Endothelial cell of umbilical vein (primary cell): ENCODE data around the gene BZW2. TPM values are rescaled to one million over a fixed set of nuclear protein-coding genes. Genes with fewer than 3 reads are reported as not detected.

Experiments used
- BruUV-seq: library from RNA; stranded (reverse); fragments of 400-500 nt; replicated peaks from 2 replicates; lab custom pipeline; 2021; lab: Mats Ljungman, UMichigan
- CTCF ChIA-PET: fragments of 300-600, 350-600 bp; sonication (Branson Sonifier 250); formaldehyde crosslinking; loops from one replicate; lab custom pipeline; 2021; ENCODE audit warnings: antibody characterized with exemption, inconsistent platforms; lab: Charles Lee
- POLR2A ChIA-PET: fragments of 300-600, 350-600 bp; sonication (Branson Sonifier 250); formaldehyde crosslinking; loops from one replicate; lab custom pipeline; 2021; ENCODE audit warnings: antibody characterized with exemption, inconsistent platforms; lab: Charles Lee
- DNase-seq: peaks from one replicate; pipeline ENCODE4 v3.0.0-alpha.2; 2011; ENCODE audit warnings: low read depth, low spot score
- FAIRE-seq: peaks from 2 replicates; lab custom pipeline; 2011; peaks lifted over from hg19 to GRCh38; lab: Jason Lieb, UNC
- H2AFZ ChIP-seq: 2 replicates; pipeline ENCODE4 v1.6.0; 2012; ENCODE audit warnings: low read depth, low read length, control low read depth, inconsistent platforms
- H3K27ac ChIP-seq: 2 replicates; pipeline ENCODE4 v1.5.1; 2011; ENCODE audit warnings: low read depth, mild to moderate bottlenecking, control low read depth, low read length, moderate library complexity; ENCODE audit not compliant: insufficient read depth
- H3K27me3 ChIP-seq, 2 experiments: 2 replicates each; pipeline versions ENCODE4 v1.6.0 to v1.6.1; 2011; ENCODE audit warnings: low read length in 2 of 2, mixed read lengths in 1 of 2; ENCODE audit not compliant: control insufficient read depth in 2 of 2, insufficient read depth in 2 of 2
- H3K36me3 ChIP-seq, 2 experiments: 2 replicates in 1 of 2; 3 replicates in 1 of 2; pipeline ENCODE4 v1.5.1; 2011; ENCODE audit warnings: low read length in 2 of 2, mild to moderate bottlenecking in 1 of 2, moderate library complexity in 1 of 2; ENCODE audit not compliant: control insufficient read depth in 2 of 2, insufficient read depth in 2 of 2; ENCODE audit errors: extremely low read depth in 1 of 2
- H3K4me1 ChIP-seq: 3 replicates; pipeline ENCODE4 v1.5.1; 2011; ENCODE audit warnings: mild to moderate bottlenecking, low read length; ENCODE audit not compliant: control insufficient read depth, insufficient read depth; ENCODE audit errors: extremely low read depth
- H3K4me2 ChIP-seq: 2 replicates; pipeline ENCODE4 v1.6.1; 2011; ENCODE audit warnings: low read length, control low read depth, mixed read lengths; ENCODE audit not compliant: insufficient read depth
- H3K4me3 ChIP-seq, 3 experiments: fragments of 200-600 bp in 1 of 3; sonication (generic), shearing (Covaris generic) in 1 of 3; replicated peaks in 1 of 3; 2 replicates each; pipeline ENCODE4 v1.5.1; 2011 to 2016; ENCODE audit warnings: control low read depth in 3 of 3, low read length in 3 of 3, mild to moderate bottlenecking in 2 of 3, inconsistent platforms in 1 of 3, low read depth in 1 of 3, moderate library complexity in 1 of 3; ENCODE audit not compliant: insufficient read depth in 1 of 3
- H3K79me2 ChIP-seq: 2 replicates; pipeline ENCODE4 v1.6.0; 2012; ENCODE audit warnings: low read length, inconsistent platforms; ENCODE audit not compliant: control insufficient read depth, insufficient read depth
- H3K9ac ChIP-seq: replicated peaks from 2 replicates; pipeline ENCODE3; 2011; ENCODE audit warnings: low read length, control low read depth; ENCODE audit not compliant: insufficient read depth; ENCODE audit errors: extremely low read depth
- H3K9me1 ChIP-seq: replicated peaks from 3 replicates; pipeline ENCODE4 v1.6.0; 2011; ENCODE audit warnings: mild to moderate bottlenecking, low read length; ENCODE audit not compliant: control insufficient read depth, insufficient read depth; ENCODE audit errors: extremely low read depth
- H3K9me3 ChIP-seq: replicated peaks from 2 replicates; pipeline ENCODE4 v1.5.1; 2012; ENCODE audit warnings: low read length, inconsistent platforms; ENCODE audit not compliant: control insufficient read depth, insufficient read depth
- H4K20me1 ChIP-seq: replicated peaks from 2 replicates; pipeline ENCODE3; 2011; ENCODE audit warnings: mild to moderate bottlenecking, low read length; ENCODE audit not compliant: control insufficient read depth, insufficient read depth; ENCODE audit errors: extremely low read depth
- EZH2 ChIP-seq: IDR thresholded peaks from 2 replicates; pipeline ENCODE4 v1.6.1; 2012; ENCODE audit warnings: borderline replicate concordance, low read depth, mild to moderate bottlenecking, moderate library complexity, low read length, inconsistent platforms; ENCODE audit not compliant: severe bottlenecking
- FOS ChIP-seq: IDR thresholded peaks from 2 replicates; pipeline ENCODE4 v1.6.1; 2011; ENCODE audit warnings: mild to moderate bottlenecking, low read length, moderate library complexity, borderline replicate concordance; ENCODE audit not compliant: insufficient read depth
- GATA2 ChIP-seq: IDR thresholded peaks from 2 replicates; pipeline ENCODE4 v1.7.0; 2011; ENCODE audit warnings: low read depth, mild to moderate bottlenecking, moderate library complexity, mixed read lengths, low read length; ENCODE audit not compliant: insufficient read length, insufficient read depth
- JUN ChIP-seq: IDR thresholded peaks from 2 replicates; pipeline ENCODE4 v1.6.1; 2011; ENCODE audit warnings: borderline replicate concordance, low read depth; ENCODE audit not compliant: insufficient read length, insufficient read depth
- MYC ChIP-seq: IDR thresholded peaks from one replicate; pipeline ENCODE4 v1.6.1; 2011; ENCODE audit warnings: mild to moderate bottlenecking, low read depth, low read length
- POLR2A ChIP-seq: IDR thresholded peaks from 2 replicates; pipeline ENCODE4 v1.6.1; 2012; ENCODE audit warnings: low read depth, mild to moderate bottlenecking, control low read depth, low read length
- POLR2AphosphoS5 ChIP-seq: IDR thresholded peaks from 2 replicates; pipeline ENCODE4 v1.6.1; 2012; ENCODE audit warnings: low read depth, mild to moderate bottlenecking, control low read depth, low read length, moderate library complexity; ENCODE audit not compliant: insufficient read depth
- dilution Hi-C: fragments of 300-500 bp; cut with MboI; formaldehyde crosslinking; loops from one replicate; pipeline ENCODE4 v1.15.0; 2019; ENCODE audit warnings: low sequenced_read_pairs; ENCODE audit not compliant: extremely low pct_ligation_motif_present
- intact Hi-C: fragments of 100-400 bp; cut with micrococcal nuclease; formaldehyde crosslinking; loops from one replicate; pipeline ENCODE4 v1.10.0; 2022
- polyA plus RNA-seq, 4 experiments: library from polyadenylated mRNA; depleted of rRNA in 3 of 4; stranded (reverse) in 3 of 4; unstranded in 1 of 4; fragments of >200 nt; gene quantifications; 2 replicates each; pipeline versions ENCODE4 v1.2.1 to v1.2.3, GENCODE V29; 2011 to 2012; ENCODE audit warnings: missing spikeins in 1 of 4
- total RNA-seq: library from RNA; stranded (reverse); gene quantifications from 2 replicates; pipeline ENCODE4 v1.2.3, GENCODE V29; 2021
- TF ChIP-seq, protein P1 (sequence below): IDR thresholded peaks from 2 replicates; pipeline ENCODE4 v1.6.1; 2011; ENCODE audit not compliant: insufficient read depth, insufficient read length
- TF ChIP-seq, protein P2 (sequence below), 2 donors: IDR thresholded peaks; 1 replicate in 1 of 2; 2 replicates in 1 of 2; pipeline ENCODE4 v1.5.1; 2011; ENCODE audit warnings: low read length in 2 of 2, mild to moderate bottlenecking in 2 of 2, moderate library complexity in 2 of 2, control low read depth in 1 of 2, inconsistent platforms in 1 of 2, low read depth in 1 of 2; ENCODE audit not compliant: insufficient read depth in 1 of 2; ENCODE audit errors: extremely low read depth in 1 of 2

The BZW2 gene
- total and polyA plus RNA-seq, 2 donors (not counting 3 experiments of a cell fraction or from before 2014, with no cell fraction given) = 39.7 to 106 TPM

DNA sequence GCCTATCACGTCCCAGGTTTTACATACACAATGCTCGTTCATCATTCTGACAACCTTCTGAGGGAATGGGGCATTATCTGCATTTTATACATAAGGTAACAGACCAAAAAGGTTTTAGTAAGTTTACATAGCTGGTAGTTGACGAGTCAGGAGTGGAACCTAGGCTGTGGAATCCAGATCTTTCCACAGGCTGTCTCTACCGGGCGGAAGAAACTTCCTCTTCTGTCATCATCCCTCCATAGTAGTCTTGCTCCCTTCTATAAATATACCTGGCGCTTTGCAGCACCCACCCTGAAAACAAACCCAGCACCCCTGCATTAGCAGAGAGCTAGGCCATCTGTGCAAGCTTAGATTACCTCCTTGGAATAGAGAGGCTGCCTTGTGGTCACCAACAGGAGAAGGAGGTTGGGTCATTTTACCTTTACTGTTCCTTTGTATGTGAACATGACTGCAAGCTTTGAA is 108.9 kb downstream of the BZW2 start:
- Histone ChIP-seq H3K4me3 (peak overlapping the region in 1 of 3 experiments; percentile 81), H3K4me2 (peak overlapping the region; percentile 97), H3K4me1 (peaks cover 12% of the 10 kb centered on the region), H2AFZ (peak overlapping the region; percentile 96), H3K36me3 (no peaks in the 10 kb centered on the region), H3K9me1 (peaks cover 2% of the 10 kb centered on the region), H3K9ac (peak overlapping the region; percentile 71), H3K27me3 (no peaks in the 10 kb centered on the region), H3K27ac (no peak overlapping the region), H4K20me1 (no peaks in the 10 kb centered on the region), H3K9me3 (no peaks in the 10 kb centered on the region), H3K79me2 (no peaks in the 10 kb centered on the region)
- no peak for TF ChIP-seq EZH2
- no peak for TF ChIP-seq POLR2AphosphoS5
- no peak for TF ChIP-seq JUN
- TF ChIP-seq, protein P1, sequence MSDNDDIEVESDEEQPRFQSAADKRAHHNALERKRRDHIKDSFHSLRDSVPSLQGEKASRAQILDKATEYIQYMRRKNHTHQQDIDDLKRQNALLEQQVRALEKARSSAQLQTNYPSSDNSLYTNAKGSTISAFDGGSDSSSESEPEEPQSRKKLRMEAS = no peak
- TF ChIP-seq POLR2A = no peak
- no peak for TF ChIP-seq GATA2
- TF ChIP-seq FOS = no peak
- TF ChIP-seq, protein P2, sequence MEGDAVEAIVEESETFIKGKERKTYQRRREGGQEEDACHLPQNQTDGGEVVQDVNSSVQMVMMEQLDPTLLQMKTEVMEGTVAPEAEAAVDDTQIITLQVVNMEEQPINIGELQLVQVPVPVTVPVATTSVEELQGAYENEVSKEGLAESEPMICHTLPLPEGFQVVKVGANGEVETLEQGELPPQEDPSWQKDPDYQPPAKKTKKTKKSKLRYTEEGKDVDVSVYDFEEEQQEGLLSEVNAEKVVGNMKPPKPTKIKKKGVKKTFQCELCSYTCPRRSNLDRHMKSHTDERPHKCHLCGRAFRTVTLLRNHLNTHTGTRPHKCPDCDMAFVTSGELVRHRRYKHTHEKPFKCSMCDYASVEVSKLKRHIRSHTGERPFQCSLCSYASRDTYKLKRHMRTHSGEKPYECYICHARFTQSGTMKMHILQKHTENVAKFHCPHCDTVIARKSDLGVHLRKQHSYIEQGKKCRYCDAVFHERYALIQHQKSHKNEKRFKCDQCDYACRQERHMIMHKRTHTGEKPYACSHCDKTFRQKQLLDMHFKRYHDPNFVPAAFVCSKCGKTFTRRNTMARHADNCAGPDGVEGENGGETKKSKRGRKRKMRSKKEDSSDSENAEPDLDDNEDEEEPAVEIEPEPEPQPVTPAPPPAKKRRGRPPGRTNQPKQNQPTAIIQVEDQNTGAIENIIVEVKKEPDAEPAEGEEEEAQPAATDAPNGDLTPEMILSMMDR (IDR thresholded peaks at IDR 0.05; ENCODE audit: extremely low read depth in 1 of 2, insufficient read depth in 1 of 2, low read depth in 1 of 2, low read length in 2 of 2) = no peak
- TF ChIP-seq MYC = no peak
- ChIA-PET POLR2A (no interaction called here), CTCF (interaction anchor here (1.3 to 3.1 kb wide), 3 partner anchors 11 to 190 kb away, joined by 3 to 8 read pairs (median 7); no protein-coding TSS in a partner anchor)
- DNase-seq (no peak), FAIRE-seq (no peak)
- BruUV-seq = no TSS peak
- dilution Hi-C loops = no loop called here
- intact Hi-C loops = loop anchor here (1.0 to 5.0 kb wide), 2 partner anchors 58 to 108 kb away; partner anchors contain the start of genes ANKMY2 and BZW2
